KG1 (cell line): ENCODE data around the gene HS1BP3.

Experiments used
- DNase-seq: peaks from one replicate; lab custom pipeline; 2025; lab: John Stamatoyannopoulos, UW

The HS1BP3 gene

GRCh38 chr2:20663196-20664070 lies 12.5 kb upstream of the HS1BP3 start:
- DNase-seq, result no peak

- no peak for DNase-seq
These were observed 11.5 kb upstream of the HS1BP3 start for GRCh38 chr2:20662308-20662937.

GRCh38 chr2:20661421-20662307 lies 10.8 kb upstream of the HS1BP3 start:
- DNase-seq, result peak; percentile 21

GRCh38 chr2:20660506-20661420 lies 9.9 kb upstream of the HS1BP3 start:
- no peak for DNase-seq

GRCh38 chr2:20657522-20658235 lies 6.8 kb upstream of the HS1BP3 start:
- DNase-seq, result no peak

GRCh38 chr2:20656561-20656960 lies 5.7 kb upstream of the HS1BP3 start:
- no peak for DNase-seq

- no peak for DNase-seq
These were observed 3.6 kb upstream of the HS1BP3 start for GRCh38 chr2:20654535-20654813.

GRCh38 chr2:20653695-20654534 lies 3.0 kb upstream of the HS1BP3 start:
- DNase-seq, result no peak

GRCh38 chr2:20652673-20653575 lies 2.0 kb upstream of the HS1BP3 start:
- DNase-seq, result no peak

- no peak for DNase-seq
These were observed 1.2 kb upstream of the HS1BP3 start for GRCh38 chr2:20652141-20652540.

GRCh38 chr2:20651731-20652099 lies 817 bp upstream of the HS1BP3 start:
- no peak for DNase-seq

GRCh38 chr2:20650393-20650876 lies 463 bp downstream of the HS1BP3 start:
- no peak for DNase-seq

GRCh38 chr2:20649976-20650375 lies 922 bp downstream of the HS1BP3 start:
- no peak for DNase-seq

GRCh38 chr2:20649576-20649975 lies 1.3 kb downstream of the HS1BP3 start:
- DNase-seq, result no peak

GRCh38 chr2:20648831-20649230 lies 2.1 kb downstream of the HS1BP3 start:
- no peak for DNase-seq

- no peak for DNase-seq
These were observed 2.7 kb downstream of the HS1BP3 start for GRCh38 chr2:20648206-20648605.

- no peak for DNase-seq
These were observed 3.2 kb downstream of the HS1BP3 start for GRCh38 chr2:20647738-20648137.

GRCh38 chr2:20647211-20647610 lies 3.7 kb downstream of the HS1BP3 start:
- no peak for DNase-seq

GRCh38 chr2:20646446-20646845 lies 4.5 kb downstream of the HS1BP3 start:
- DNase-seq, result no peak
